Measurements from ENCODE around the gene NFYC.

NFYC gene

GRCh38 chr1:40798366-40799281, 107.1 kb downstream of the NFYC start:
- no peak for DNase-seq

GRCh38 chr1:40799351-40799867, 107.9 kb downstream of the NFYC start:
- no peak for DNase-seq

- DNase-seq: no peak
Observed at GRCh38 chr1:40801742-40802077, 110.2 kb downstream of the NFYC start.

GRCh38 chr1:40802078-40802741, 110.7 kb downstream of the NFYC start:
- DNase-seq: peak; percentile 82

GRCh38 chr1:40802742-40803113, 111.2 kb downstream of the NFYC start:
- DNase-seq: no peak

- no peak for DNase-seq
Observed at GRCh38 chr1:40803447-40803846, 111.9 kb downstream of the NFYC start.

GRCh38 chr1:40803902-40804301, 112.4 kb downstream of the NFYC start:
- DNase-seq: no peak

- DNase-seq: no peak
Observed at GRCh38 chr1:40806240-40806639, 114.7 kb downstream of the NFYC start.

- no peak for DNase-seq
Observed at GRCh38 chr1:40806731-40807695, 115.5 kb downstream of the NFYC start.

- DNase-seq: no peak
Observed at GRCh38 chr1:40808002-40808401, 116.5 kb downstream of the NFYC start.

- DNase-seq: no peak
Observed at GRCh38 chr1:40808444-40808843, 116.9 kb downstream of the NFYC start.

- DNase-seq: no peak
Observed at GRCh38 chr1:40808909-40809308, 117.4 kb downstream of the NFYC start.

- DNase-seq: no peak
Observed at GRCh38 chr1:40810927-40811326, 119.4 kb downstream of the NFYC start.

- no peak for DNase-seq
Observed at GRCh38 chr1:40815420-40815819, 123.9 kb downstream of the NFYC start.

- DNase-seq: no peak
Observed at GRCh38 chr1:40817791-40818263, 126.3 kb downstream of the NFYC start.

- DNase-seq: peak; percentile 82
Observed at GRCh38 chr1:40818264-40818961, 126.9 kb downstream of the NFYC start.

- no peak for DNase-seq
Observed at GRCh38 chr1:40819101-40819500, 127.6 kb downstream of the NFYC start.

- DNase-seq: no peak
Observed at GRCh38 chr1:40820251-40820797, 128.8 kb downstream of the NFYC start.
